Measurements from ENCODE around the gene MACROD2. TPM values are rescaled to one million over a fixed set of nuclear protein-coding genes. Genes with fewer than 3 reads are reported as not detected.

The MACROD2 gene
- total RNA-seq, 1 experiment from 2014 or later, result 1.4 TPM

GRCh38 chr20:14845199-14846160, 850.2 kb downstream of the MACROD2 start:
- no TSS peak for BruUV-seq (replicated peaks)
- H3K36me3 ChIP-seq (ENCODE audit: insufficient read depth, low read length, poor library complexity, severe bottlenecking), result no peaks in the 10 kb centered on the region
- no peaks in the 10 kb centered on the region for H3K4me1 ChIP-seq (ENCODE audit: insufficient read depth, low read length, poor library complexity, severe bottlenecking)
- CTCF ChIA-PET, result no interaction called here
- no peaks in the 10 kb centered on the region for H3K9me3 ChIP-seq (ENCODE audit: low read depth, low read length, poor library complexity, severe bottlenecking)
- no peak for DNase-seq (ENCODE audit: low spot score)
- no peak overlapping the region for H3K4me3 ChIP-seq (ENCODE audit: low read depth, low read length, poor library complexity, severe bottlenecking)
- H3K27ac ChIP-seq (ENCODE audit: low read depth, low read length, poor library complexity, severe bottlenecking), result no peak overlapping the region
- intact Hi-C loops (cut with micrococcal nuclease; ENCODE audit: unreplicated experiment), result no loop called here
- POLR2A ChIA-PET (ENCODE audit: low non-redundant PET), result no interaction called here
- no peaks in the 10 kb centered on the region for H3K27me3 ChIP-seq (replicated peaks; ENCODE audit: insufficient read depth, low read depth, low read length, poor library complexity)
- TF ChIP-seq, protein P1, sequence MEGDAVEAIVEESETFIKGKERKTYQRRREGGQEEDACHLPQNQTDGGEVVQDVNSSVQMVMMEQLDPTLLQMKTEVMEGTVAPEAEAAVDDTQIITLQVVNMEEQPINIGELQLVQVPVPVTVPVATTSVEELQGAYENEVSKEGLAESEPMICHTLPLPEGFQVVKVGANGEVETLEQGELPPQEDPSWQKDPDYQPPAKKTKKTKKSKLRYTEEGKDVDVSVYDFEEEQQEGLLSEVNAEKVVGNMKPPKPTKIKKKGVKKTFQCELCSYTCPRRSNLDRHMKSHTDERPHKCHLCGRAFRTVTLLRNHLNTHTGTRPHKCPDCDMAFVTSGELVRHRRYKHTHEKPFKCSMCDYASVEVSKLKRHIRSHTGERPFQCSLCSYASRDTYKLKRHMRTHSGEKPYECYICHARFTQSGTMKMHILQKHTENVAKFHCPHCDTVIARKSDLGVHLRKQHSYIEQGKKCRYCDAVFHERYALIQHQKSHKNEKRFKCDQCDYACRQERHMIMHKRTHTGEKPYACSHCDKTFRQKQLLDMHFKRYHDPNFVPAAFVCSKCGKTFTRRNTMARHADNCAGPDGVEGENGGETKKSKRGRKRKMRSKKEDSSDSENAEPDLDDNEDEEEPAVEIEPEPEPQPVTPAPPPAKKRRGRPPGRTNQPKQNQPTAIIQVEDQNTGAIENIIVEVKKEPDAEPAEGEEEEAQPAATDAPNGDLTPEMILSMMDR (conservative IDR thresholded peaks at IDR 0.05; ENCODE audit: low read depth, low read length), result no peak
- no peak for TF ChIP-seq EZH2 (IDR thresholded peaks at IDR 0.05; ENCODE audit: borderline replicate concordance, low read depth, low read length, poor library complexity, severe bottlenecking)

GRCh38 chr20:14848806-14849205, 853.5 kb downstream of the MACROD2 start:
- ChIA-PET CTCF (no interaction called here), POLR2A (ENCODE audit: low non-redundant PET) (no interaction called here)
- Histone ChIP-seq H3K36me3 (ENCODE audit: insufficient read depth, low read length, poor library complexity, severe bottlenecking) (no peaks in the 10 kb centered on the region), H3K9me3 (ENCODE audit: low read depth, low read length, poor library complexity, severe bottlenecking) (no peaks in the 10 kb centered on the region), H3K27ac (ENCODE audit: low read depth, low read length, poor library complexity, severe bottlenecking) (no peak overlapping the region), H3K27me3 (replicated peaks; ENCODE audit: insufficient read depth, low read depth, low read length, poor library complexity) (no peaks in the 10 kb centered on the region), H3K4me1 (ENCODE audit: insufficient read depth, low read length, poor library complexity, severe bottlenecking) (no peaks in the 10 kb centered on the region), H3K4me3 (ENCODE audit: low read depth, low read length, poor library complexity, severe bottlenecking) (no peak overlapping the region)
- no peak for DNase-seq (ENCODE audit: low spot score)
- intact Hi-C loops (cut with micrococcal nuclease; ENCODE audit: unreplicated experiment), result no loop called here
- TF ChIP-seq, protein P1 (conservative IDR thresholded peaks at IDR 0.05; ENCODE audit: low read depth, low read length), result no peak
- no peak for TF ChIP-seq EZH2 (IDR thresholded peaks at IDR 0.05; ENCODE audit: borderline replicate concordance, low read depth, low read length, poor library complexity, severe bottlenecking)
- no TSS peak for BruUV-seq (replicated peaks)

DNA sequence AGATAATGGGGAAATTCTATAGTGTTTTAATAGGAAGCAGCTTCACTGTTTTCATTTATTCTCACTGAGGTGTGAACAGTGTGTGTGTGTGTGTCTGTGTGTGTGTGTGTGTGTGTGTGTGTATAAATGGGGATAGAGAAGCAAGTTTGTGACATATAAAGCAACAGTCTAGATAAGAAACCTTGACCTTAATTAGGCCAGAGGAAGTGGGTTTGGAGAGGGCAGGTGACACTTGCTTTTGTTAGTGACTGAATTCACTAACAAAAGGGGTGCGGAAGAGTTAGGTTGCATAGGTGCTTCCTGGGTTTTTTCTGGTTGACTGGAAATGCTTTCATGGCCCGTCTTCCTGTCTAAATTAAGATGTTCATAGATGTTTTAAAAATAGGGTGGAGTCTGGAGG, 857.8 kb downstream of the MACROD2 start:
- Histone ChIP-seq H3K27ac (ENCODE audit: low read depth, low read length, poor library complexity, severe bottlenecking) (no peak overlapping the region), H3K36me3 (ENCODE audit: insufficient read depth, low read length, poor library complexity, severe bottlenecking) (no peaks in the 10 kb centered on the region), H3K27me3 (replicated peaks; ENCODE audit: insufficient read depth, low read depth, low read length, poor library complexity) (no peaks in the 10 kb centered on the region), H3K9me3 (ENCODE audit: low read depth, low read length, poor library complexity, severe bottlenecking) (no peaks in the 10 kb centered on the region), H3K4me3 (ENCODE audit: low read depth, low read length, poor library complexity, severe bottlenecking) (no peak overlapping the region), H3K4me1 (ENCODE audit: insufficient read depth, low read length, poor library complexity, severe bottlenecking) (no peaks in the 10 kb centered on the region)
- no peak for TF ChIP-seq EZH2 (IDR thresholded peaks at IDR 0.05; ENCODE audit: borderline replicate concordance, low read depth, low read length, poor library complexity, severe bottlenecking)
- TF ChIP-seq, protein P1 (conservative IDR thresholded peaks at IDR 0.05; ENCODE audit: low read depth, low read length), result no peak
- BruUV-seq (replicated peaks), result no TSS peak
- POLR2A ChIA-PET (ENCODE audit: low non-redundant PET), result no interaction called here
- DNase-seq (ENCODE audit: low spot score), result no peak
- intact Hi-C loops (cut with micrococcal nuclease; ENCODE audit: unreplicated experiment), result no loop called here
- CTCF ChIA-PET, result no interaction called here
